Endothelial cell of umbilical vein (primary cell): ENCODE measurements around the gene TSPAN33. TPM values are rescaled to one million over a fixed set of nuclear protein-coding genes. Genes with fewer than 3 reads are reported as not detected.

ENCODE experiments used
- BruUV-seq: library from RNA; stranded (reverse); fragments of 400-500 nt; replicated peaks from 2 replicates; lab custom pipeline; 2021; lab: Mats Ljungman, UMichigan
- CTCF ChIA-PET: fragments of 300-600, 350-600 bp; sonication (Branson Sonifier 250); formaldehyde crosslinking; loops from one replicate; lab custom pipeline; 2021; ENCODE audit warnings: antibody characterized with exemption, inconsistent platforms; lab: Charles Lee
- POLR2A ChIA-PET: fragments of 300-600, 350-600 bp; sonication (Branson Sonifier 250); formaldehyde crosslinking; loops from one replicate; lab custom pipeline; 2021; ENCODE audit warnings: antibody characterized with exemption, inconsistent platforms; lab: Charles Lee
- DNase-seq: peaks from one replicate; pipeline ENCODE4 v3.0.0-alpha.2; 2011; ENCODE audit warnings: low read depth, low spot score
- FAIRE-seq: peaks from 2 replicates; lab custom pipeline; 2011; peaks lifted over from hg19 to GRCh38; lab: Jason Lieb, UNC
- H2AFZ ChIP-seq: 2 replicates; pipeline ENCODE4 v1.6.0; 2012; ENCODE audit warnings: low read depth, low read length, control low read depth, inconsistent platforms
- H3K27ac ChIP-seq: 2 replicates; pipeline ENCODE4 v1.5.1; 2011; ENCODE audit warnings: low read depth, mild to moderate bottlenecking, control low read depth, low read length, moderate library complexity; ENCODE audit not compliant: insufficient read depth
- H3K27me3 ChIP-seq, 2 experiments: 2 replicates each; pipeline versions ENCODE4 v1.6.0 to v1.6.1; 2011; ENCODE audit warnings: low read length in 2 of 2, mixed read lengths in 1 of 2; ENCODE audit not compliant: control insufficient read depth in 2 of 2, insufficient read depth in 2 of 2
- H3K36me3 ChIP-seq, 2 experiments: 2 replicates in 1 of 2; 3 replicates in 1 of 2; pipeline ENCODE4 v1.5.1; 2011; ENCODE audit warnings: low read length in 2 of 2, mild to moderate bottlenecking in 1 of 2, moderate library complexity in 1 of 2; ENCODE audit not compliant: control insufficient read depth in 2 of 2, insufficient read depth in 2 of 2; ENCODE audit errors: extremely low read depth in 1 of 2
- H3K4me1 ChIP-seq: 3 replicates; pipeline ENCODE4 v1.5.1; 2011; ENCODE audit warnings: mild to moderate bottlenecking, low read length; ENCODE audit not compliant: control insufficient read depth, insufficient read depth; ENCODE audit errors: extremely low read depth
- H3K4me2 ChIP-seq: 2 replicates; pipeline ENCODE4 v1.6.1; 2011; ENCODE audit warnings: low read length, control low read depth, mixed read lengths; ENCODE audit not compliant: insufficient read depth
- H3K4me3 ChIP-seq, 3 experiments: fragments of 200-600 bp in 1 of 3; sonication (generic), shearing (Covaris generic) in 1 of 3; replicated peaks in 1 of 3; 2 replicates each; pipeline ENCODE4 v1.5.1; 2011 to 2016; ENCODE audit warnings: control low read depth in 3 of 3, low read length in 3 of 3, mild to moderate bottlenecking in 2 of 3, inconsistent platforms in 1 of 3, low read depth in 1 of 3, moderate library complexity in 1 of 3; ENCODE audit not compliant: insufficient read depth in 1 of 3
- H3K79me2 ChIP-seq: 2 replicates; pipeline ENCODE4 v1.6.0; 2012; ENCODE audit warnings: low read length, inconsistent platforms; ENCODE audit not compliant: control insufficient read depth, insufficient read depth
- H3K9ac ChIP-seq: replicated peaks from 2 replicates; pipeline ENCODE3; 2011; ENCODE audit warnings: low read length, control low read depth; ENCODE audit not compliant: insufficient read depth; ENCODE audit errors: extremely low read depth
- H3K9me1 ChIP-seq: replicated peaks from 3 replicates; pipeline ENCODE4 v1.6.0; 2011; ENCODE audit warnings: mild to moderate bottlenecking, low read length; ENCODE audit not compliant: control insufficient read depth, insufficient read depth; ENCODE audit errors: extremely low read depth
- H3K9me3 ChIP-seq: replicated peaks from 2 replicates; pipeline ENCODE4 v1.5.1; 2012; ENCODE audit warnings: low read length, inconsistent platforms; ENCODE audit not compliant: control insufficient read depth, insufficient read depth
- H4K20me1 ChIP-seq: replicated peaks from 2 replicates; pipeline ENCODE3; 2011; ENCODE audit warnings: mild to moderate bottlenecking, low read length; ENCODE audit not compliant: control insufficient read depth, insufficient read depth; ENCODE audit errors: extremely low read depth
- CTCF ChIP-seq, 2 donors: IDR thresholded peaks; 1 replicate in 1 of 2; 2 replicates in 1 of 2; pipeline ENCODE4 v1.5.1; 2011; ENCODE audit warnings: low read length in 2 of 2, mild to moderate bottlenecking in 2 of 2, moderate library complexity in 2 of 2, control low read depth in 1 of 2, inconsistent platforms in 1 of 2, low read depth in 1 of 2; ENCODE audit not compliant: insufficient read depth in 1 of 2; ENCODE audit errors: extremely low read depth in 1 of 2
- EZH2 ChIP-seq: IDR thresholded peaks from 2 replicates; pipeline ENCODE4 v1.6.1; 2012; ENCODE audit warnings: borderline replicate concordance, low read depth, mild to moderate bottlenecking, moderate library complexity, low read length, inconsistent platforms; ENCODE audit not compliant: severe bottlenecking
- FOS ChIP-seq: IDR thresholded peaks from 2 replicates; pipeline ENCODE4 v1.6.1; 2011; ENCODE audit warnings: mild to moderate bottlenecking, low read length, moderate library complexity, borderline replicate concordance; ENCODE audit not compliant: insufficient read depth
- GATA2 ChIP-seq: IDR thresholded peaks from 2 replicates; pipeline ENCODE4 v1.7.0; 2011; ENCODE audit warnings: low read depth, mild to moderate bottlenecking, moderate library complexity, mixed read lengths, low read length; ENCODE audit not compliant: insufficient read length, insufficient read depth
- JUN ChIP-seq: IDR thresholded peaks from 2 replicates; pipeline ENCODE4 v1.6.1; 2011; ENCODE audit warnings: borderline replicate concordance, low read depth; ENCODE audit not compliant: insufficient read length, insufficient read depth
- MAX ChIP-seq: IDR thresholded peaks from 2 replicates; pipeline ENCODE4 v1.6.1; 2011; ENCODE audit not compliant: insufficient read depth, insufficient read length
- MYC ChIP-seq: IDR thresholded peaks from one replicate; pipeline ENCODE4 v1.6.1; 2011; ENCODE audit warnings: mild to moderate bottlenecking, low read depth, low read length
- POLR2A ChIP-seq: IDR thresholded peaks from 2 replicates; pipeline ENCODE4 v1.6.1; 2012; ENCODE audit warnings: low read depth, mild to moderate bottlenecking, control low read depth, low read length
- POLR2AphosphoS5 ChIP-seq: IDR thresholded peaks from 2 replicates; pipeline ENCODE4 v1.6.1; 2012; ENCODE audit warnings: low read depth, mild to moderate bottlenecking, control low read depth, low read length, moderate library complexity; ENCODE audit not compliant: insufficient read depth
- dilution Hi-C: fragments of 300-500 bp; cut with MboI; formaldehyde crosslinking; loops from one replicate; pipeline ENCODE4 v1.15.0; 2019; ENCODE audit warnings: low sequenced_read_pairs; ENCODE audit not compliant: extremely low pct_ligation_motif_present
- intact Hi-C: fragments of 100-400 bp; cut with micrococcal nuclease; formaldehyde crosslinking; loops from one replicate; pipeline ENCODE4 v1.10.0; 2022
- polyA plus RNA-seq, 4 experiments: library from polyadenylated mRNA; depleted of rRNA in 3 of 4; stranded (reverse) in 3 of 4; unstranded in 1 of 4; fragments of >200 nt; gene quantifications; 2 replicates each; pipeline versions ENCODE4 v1.2.1 to v1.2.3, GENCODE V29; 2011 to 2012; ENCODE audit warnings: missing spikeins in 1 of 4
- total RNA-seq: library from RNA; stranded (reverse); gene quantifications from 2 replicates; pipeline ENCODE4 v1.2.3, GENCODE V29; 2021

The TSPAN33 gene
- total and polyA plus RNA-seq, 2 donors (not counting 3 experiments of a cell fraction or from before 2014, with no cell fraction given), result 0.21 TPM; not detected in 1

GRCh38 chr7:129149511-129149910, 5.0 kb downstream of the TSPAN33 start:
- no peak for FAIRE-seq
- CTCF ChIA-PET, result interaction anchor here (3.3 kb wide), 1 partner anchor 14 kb away, joined by 53 read pairs; no protein-coding TSS in a partner anchor
- dilution Hi-C loops (no loop called here), intact Hi-C loops (no loop called here)
- BruUV-seq, result no TSS peak
- Histone ChIP-seq H3K27me3 (peaks cover 30 to 33% of the 10 kb centered on the region in 2 experiments), H3K79me2 (no peaks in the 10 kb centered on the region), H3K9ac (no peak overlapping the region), H3K4me3 (no peak overlapping the region), H3K4me1 (peaks cover 5% of the 10 kb centered on the region), H3K4me2 (no peak overlapping the region), H4K20me1 (no peaks in the 10 kb centered on the region), H3K9me1 (no peaks in the 10 kb centered on the region), H3K27ac (no peak overlapping the region), H3K36me3 (no peaks in the 10 kb centered on the region), H3K9me3 (no peaks in the 10 kb centered on the region), H2AFZ (no peak overlapping the region)
- POLR2A ChIA-PET, result no interaction called here
- TF ChIP-seq GATA2 (no peak), JUN (no peak), MYC (no peak), FOS (no peak), EZH2 (no peak), CTCF (IDR thresholded peaks at IDR 0.05; ENCODE audit: extremely low read depth in 1 of 2, insufficient read depth in 1 of 2, low read depth in 1 of 2, low read length in 2 of 2) (no peak), POLR2A (no peak), MAX (no peak), POLR2AphosphoS5 (no peak)
- no peak for DNase-seq
